HEK293T (cell line): ENCODE measurements around the gene UNC93B1.

Source experiments
- CTCF ChIA-PET: fragments of 350-600 bp; formaldehyde crosslinking; extraction: SDS; loops from one replicate; lab custom pipeline; 2021; ENCODE audit warnings: antibody characterized with exemption, inconsistent platforms; lab: Yijun Ruan, JAX
- POLR2A ChIA-PET: fragments of 350-600 bp; formaldehyde crosslinking; extraction: SDS; loops from one replicate; lab custom pipeline; 2020; ENCODE audit warnings: antibody characterized with exemption, inconsistent platforms; lab: Yijun Ruan, JAX
- DNase-seq: peaks from one replicate; pipeline ENCODE4 v3.0.0; 2012; ENCODE audit warnings: mixed read lengths; ENCODE audit errors: extremely low spot score
- ARNT ChIP-seq: fragments of 450-650 bp; IDR thresholded peaks from 2 replicates; pipeline ENCODE4 v1.6.1; 2017; ENCODE audit warnings: mild to moderate bottlenecking
- BHLHE40 ChIP-seq: fragments of 450-650 bp; IDR thresholded peaks from 2 replicates; pipeline ENCODE4 v1.6.1; 2016; ENCODE audit warnings: mild to moderate bottlenecking, moderate library complexity, borderline replicate concordance
- CTBP1 ChIP-seq: fragments of 450-650 bp; IDR thresholded peaks from 2 replicates; pipeline ENCODE4 v1.6.1; 2016; ENCODE audit warnings: borderline replicate concordance
- ELF4 ChIP-seq: fragments of 450-650 bp; IDR thresholded peaks from 2 replicates; pipeline ENCODE4 v1.6.1; 2017; ENCODE audit warnings: antibody characterized with exemption
- FOXA1 ChIP-seq: fragments of 450-650 bp; IDR thresholded peaks from 2 replicates; pipeline ENCODE4 v1.6.1; 2016; ENCODE audit warnings: mild to moderate bottlenecking
- FOXK2 ChIP-seq: fragments of 450-650 bp; IDR thresholded peaks from 2 replicates; pipeline ENCODE4 v1.6.1; 2016; ENCODE audit warnings: mild to moderate bottlenecking
- FOXM1 ChIP-seq: fragments of 450-650 bp; IDR thresholded peaks from 2 replicates; pipeline ENCODE4 v1.6.1; 2017; ENCODE audit warnings: mild to moderate bottlenecking, borderline replicate concordance
- HDGF ChIP-seq: fragments of 450-650 bp; IDR thresholded peaks from 2 replicates; pipeline ENCODE4 v1.6.1; 2017; ENCODE audit warnings: antibody characterized with exemption, borderline replicate concordance
- L3MBTL2 ChIP-seq: fragments of 450-650 bp; conservative IDR thresholded peaks from 2 replicates; pipeline ENCODE4 v1.6.1; 2016; ENCODE audit warnings: mild to moderate bottlenecking
- LEF1 ChIP-seq: fragments of 450-650 bp; IDR thresholded peaks from 2 replicates; pipeline ENCODE4 v1.6.1; 2017; ENCODE audit warnings: mild to moderate bottlenecking, borderline replicate concordance
- NFRKB ChIP-seq: fragments of 450-650 bp; IDR thresholded peaks from 2 replicates; pipeline ENCODE4 v1.6.1; 2016; ENCODE audit warnings: mild to moderate bottlenecking, moderate library complexity
- PKNOX1 ChIP-seq: fragments of 450-650 bp; IDR thresholded peaks from 2 replicates; pipeline ENCODE4 v1.6.1; 2016
- SP1 ChIP-seq: fragments of 450-650 bp; IDR thresholded peaks from 2 replicates; pipeline ENCODE4 v1.6.1; 2017
- SUZ12 ChIP-seq: fragments of 450-650 bp; IDR thresholded peaks from 2 replicates; pipeline ENCODE4 v1.6.1; 2016; ENCODE audit warnings: mild to moderate bottlenecking
- TARDBP ChIP-seq: fragments of 450-650 bp; IDR thresholded peaks from 2 replicates; pipeline ENCODE4 v1.6.1; 2016
- ZNF384 ChIP-seq: fragments of 450-650 bp; IDR thresholded peaks from 2 replicates; pipeline ENCODE4 v1.6.1; 2016

UNC93B1 gene

DNA sequence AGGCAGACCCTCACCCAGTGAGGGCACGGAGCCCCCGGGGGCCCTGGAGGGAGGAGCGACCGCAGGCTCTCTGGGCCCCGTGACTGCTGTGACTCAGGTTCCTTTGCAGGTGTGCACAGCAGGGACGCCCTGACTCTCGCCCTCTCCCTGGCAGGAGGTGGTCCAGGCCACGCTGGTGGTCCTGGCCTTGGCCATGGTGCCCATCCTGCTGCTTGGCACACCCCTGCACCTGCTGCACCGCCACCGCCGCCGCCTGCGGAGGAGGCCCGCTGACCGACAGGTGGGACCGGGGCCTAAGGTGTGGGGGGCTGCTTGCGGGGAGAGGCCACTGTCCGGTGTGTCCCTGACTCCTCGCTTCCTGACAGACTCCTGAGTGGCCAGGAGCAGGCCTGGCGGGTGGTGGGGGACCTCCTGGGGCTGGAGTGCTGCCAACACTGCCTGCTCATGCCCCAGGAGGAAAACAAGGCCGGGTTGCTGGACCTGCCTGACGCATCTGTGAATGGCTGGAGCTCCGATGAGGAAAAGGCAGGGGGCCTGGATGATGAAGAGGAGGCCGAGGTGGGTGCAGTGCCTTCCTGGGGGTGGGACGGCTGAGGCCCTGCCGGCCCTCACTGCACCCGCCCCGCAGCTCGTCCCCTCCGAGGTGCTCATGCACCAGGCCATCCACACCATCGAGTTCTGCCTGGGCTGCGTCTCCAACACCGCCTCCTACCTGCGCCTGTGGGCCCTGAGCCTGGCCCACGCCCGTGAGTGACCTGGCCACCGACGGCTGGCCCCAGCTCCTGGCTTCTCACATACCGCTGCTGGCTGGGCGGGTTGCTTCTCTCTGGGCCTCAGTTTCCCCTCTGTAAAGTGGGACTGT is 45.8 kb upstream of the UNC93B1 start:
- CTCF ChIA-PET = no interaction called here
- DNase-seq = no peak
- POLR2A ChIA-PET = no interaction called here
- no peak for TF ChIP-seq ELF4

DNA sequence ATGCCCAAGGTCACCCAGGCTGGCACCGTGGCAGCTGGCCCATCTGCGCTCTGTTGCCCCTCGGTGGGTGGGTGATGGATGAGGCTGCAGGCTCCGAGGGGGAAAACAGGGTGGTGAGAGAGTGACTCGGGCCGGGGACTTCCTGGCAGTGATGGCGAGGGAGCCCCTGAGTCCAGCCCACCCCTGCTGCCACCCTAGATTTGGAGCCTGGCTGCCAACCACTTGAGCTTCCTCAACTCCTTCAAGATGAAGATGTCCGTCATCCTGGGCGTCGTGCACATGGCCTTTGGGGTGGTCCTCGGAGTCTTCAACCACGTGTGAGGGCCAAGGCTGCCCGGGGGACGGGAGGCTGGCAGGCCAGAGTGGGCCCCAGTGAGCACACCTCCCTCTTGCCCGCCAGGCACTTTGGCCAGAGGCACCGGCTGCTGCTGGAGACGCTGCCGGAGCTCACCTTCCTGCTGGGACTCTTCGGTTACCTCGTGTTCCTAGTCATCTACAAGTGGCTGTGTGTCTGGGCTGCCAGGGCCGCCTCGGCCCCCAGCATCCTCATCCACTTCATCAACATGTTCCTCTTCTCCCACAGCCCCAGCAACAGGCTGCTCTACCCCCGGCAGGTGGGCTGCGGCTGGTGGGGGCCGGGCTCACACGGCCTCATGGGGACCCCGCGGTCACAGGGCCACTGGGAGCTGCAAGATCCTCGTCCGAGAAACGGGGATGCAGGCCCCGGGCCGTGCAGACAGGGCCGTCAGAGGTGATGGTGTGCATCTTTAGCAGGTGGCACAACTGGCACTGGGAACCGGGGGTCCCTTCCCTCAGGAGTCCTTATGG is 45.0 kb upstream of the UNC93B1 start:
- TF ChIP-seq ARNT (no peak), LEF1 (no peak), L3MBTL2 (no peak)
- POLR2A ChIA-PET = no interaction called here
- no peak for DNase-seq
- CTCF ChIA-PET = no interaction called here

GRCh38 chr11:68047437-68048290 is 43.8 kb upstream of the UNC93B1 start:
- POLR2A ChIA-PET = no interaction called here
- TF ChIP-seq HDGF = no peak

GRCh38 chr11:68044898-68045351 is 41.0 kb upstream of the UNC93B1 start:
- CTCF ChIA-PET = no interaction called here
- TF ChIP-seq SP1 = no peak
- no peak for TF ChIP-seq PKNOX1
- no peak for TF ChIP-seq NFRKB
- no peak for DNase-seq
- POLR2A ChIA-PET = no interaction called here

More at GRCh38 chr11:68047437-68048290, 43.8 kb upstream of the UNC93B1 start:
- CTCF ChIA-PET = no interaction called here
- no peak for DNase-seq

DNA sequence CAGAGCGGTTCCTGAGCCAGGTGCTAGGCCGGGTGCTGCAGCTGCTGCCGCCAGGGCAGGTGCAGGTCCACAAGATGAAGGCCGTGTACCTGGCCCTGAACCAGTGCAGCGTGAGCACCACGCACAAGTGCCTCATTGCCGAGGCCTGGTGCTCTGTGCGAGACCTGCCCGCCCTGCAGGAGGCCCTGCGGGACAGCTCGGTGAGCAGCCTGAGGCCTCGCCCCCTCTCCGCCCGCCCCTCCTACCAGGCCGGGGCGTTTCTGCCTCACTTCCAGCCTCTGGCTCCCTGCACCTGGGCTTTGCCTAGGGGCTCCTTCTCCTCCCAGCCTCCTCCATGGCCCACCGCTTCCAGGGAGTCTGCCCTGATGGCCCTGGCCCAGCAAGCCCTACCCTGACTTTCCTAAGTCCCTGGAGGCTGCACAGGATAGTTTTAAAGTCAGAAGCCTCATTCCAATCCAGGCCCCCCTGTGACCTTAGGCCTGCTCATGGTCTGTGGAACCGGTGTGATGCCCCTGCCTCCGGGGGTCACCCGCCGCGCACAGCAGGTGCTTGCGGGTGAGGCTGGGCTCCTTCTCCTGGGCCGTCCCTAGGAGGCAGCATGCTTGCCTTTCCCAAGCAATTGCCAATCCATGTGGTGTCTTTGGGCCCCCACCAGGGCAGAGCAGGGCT is 40.4 kb upstream of the UNC93B1 start:
- DNase-seq = no peak
- TF ChIP-seq SP1 (no peak), LEF1 (no peak), ZNF384 (no peak), ARNT (no peak), FOXK2 (no peak), FOXA1 (no peak), BHLHE40 (no peak), SUZ12 (no peak), TARDBP (no peak), L3MBTL2 (no peak), HDGF (no peak)
- POLR2A ChIA-PET = interaction anchor here (5.9 kb wide), 1 partner anchor 13 kb away, joined by 43 read pairs; the partner anchor contains the start of gene NDUFS8
- CTCF ChIA-PET = no interaction called here

GRCh38 chr11:68043349-68044144 is 39.6 kb upstream of the UNC93B1 start:
- CTCF ChIA-PET = no interaction called here
- DNase-seq = no peak
- TF ChIP-seq SUZ12 = no peak
- TF ChIP-seq FOXM1 = no peak
- TF ChIP-seq ZNF384 = no peak
- TF ChIP-seq CTBP1 = no peak
- no peak for TF ChIP-seq ARNT
- no peak for TF ChIP-seq BHLHE40
- TF ChIP-seq LEF1 = no peak
- TF ChIP-seq FOXK2 = no peak
- TF ChIP-seq FOXA1 = no peak
- no peak for TF ChIP-seq L3MBTL2
- TF ChIP-seq HDGF = no peak
- no peak for TF ChIP-seq ELF4
- TF ChIP-seq SP1 = no peak
- TF ChIP-seq TARDBP = no peak
- POLR2A ChIA-PET = interaction anchor here (1.2 to 5.9 kb wide), 2 partner anchors 9 to 12 kb away, joined by 5 to 43 read pairs; partner anchors contain the start of gene NDUFS8

- POLR2A ChIA-PET = interaction anchor here (1.2 to 5.9 kb wide), 2 partner anchors 10 to 12 kb away, joined by 5 to 43 read pairs; partner anchors contain the start of gene NDUFS8
- CTCF ChIA-PET = no interaction called here
Measured at GRCh38 chr11:68043029-68043348, 39.1 kb upstream of the UNC93B1 start.

More at GRCh38 chr11:68043029-68043348, 39.1 kb upstream of the UNC93B1 start:
- TF ChIP-seq SP1 (no peak), CTBP1 (no peak), BHLHE40 (no peak), NFRKB (no peak), TARDBP (no peak), PKNOX1 (no peak), ELF4 (no peak), ARNT (no peak), FOXK2 (no peak), FOXM1 (no peak)
- DNase-seq = no peak
